GM04503 (cell line): Measurements from ENCODE around the gene DCTD.

Source experiments
- DNase-seq: peaks from one replicate; pipeline ENCODE4 v3.0.0-alpha.2; 2012; ENCODE audit warnings: low read depth

The DCTD gene

DNA sequence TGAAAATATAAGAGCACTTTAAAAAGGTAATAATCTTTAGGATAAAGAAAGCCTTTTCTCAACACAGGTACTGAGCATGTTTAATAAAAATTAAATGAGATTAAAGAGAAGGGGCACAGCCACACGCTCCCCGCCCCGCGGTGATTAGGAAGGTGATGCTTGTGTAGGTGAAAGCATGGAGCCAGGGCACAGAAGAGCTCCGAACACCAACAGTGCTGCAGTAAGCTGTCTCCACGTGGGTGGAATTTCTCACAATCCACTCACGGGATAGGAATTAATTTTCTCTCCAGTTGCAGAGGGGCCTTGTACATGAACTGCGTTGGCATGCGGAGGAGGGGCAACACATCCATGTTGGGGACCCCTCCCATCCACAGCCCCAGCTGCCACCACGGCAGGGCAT lies 27.0 kb downstream of the DCTD start:
- no peak for DNase-seq

DNA sequence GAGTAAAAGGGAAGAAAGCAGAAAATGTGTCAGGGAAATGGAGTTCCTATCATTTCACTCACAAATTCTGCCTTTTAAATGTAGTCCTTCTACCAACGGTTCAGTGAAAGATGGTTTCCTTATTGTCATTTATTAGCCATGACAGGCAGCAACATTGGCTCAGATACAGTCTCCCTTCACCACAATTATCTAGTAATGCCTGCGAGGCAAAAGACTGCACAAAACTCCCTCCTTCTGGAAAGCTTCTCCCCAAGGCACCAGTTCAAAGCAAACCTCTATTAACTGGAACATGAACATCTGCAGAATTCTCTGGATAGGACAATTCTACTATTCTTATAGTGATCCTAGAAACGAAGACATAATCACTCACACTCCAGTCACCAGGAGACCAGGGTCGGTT lies 28.3 kb downstream of the DCTD start:
- no peak for DNase-seq

DNA sequence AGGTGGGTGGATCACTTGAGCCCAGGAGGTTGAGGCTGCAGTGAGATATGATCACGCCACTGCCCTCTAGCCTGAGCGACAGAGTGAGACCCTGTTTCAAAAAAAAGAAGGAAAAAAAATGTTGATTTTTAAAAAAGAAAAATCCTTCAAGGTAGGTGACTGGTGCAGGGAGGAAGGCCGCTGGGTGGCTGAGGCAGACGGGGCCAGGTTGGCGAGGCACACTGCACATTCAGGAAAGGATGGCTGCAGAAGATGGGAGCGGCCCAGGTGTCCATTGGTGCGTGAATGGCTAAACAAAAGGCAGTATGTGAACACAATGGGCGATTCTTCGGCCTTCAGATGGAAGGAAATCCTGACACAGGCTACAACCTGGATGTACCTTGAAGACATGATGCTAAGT lies 30.4 kb downstream of the DCTD start:
- DNase-seq, result no peak

DNA sequence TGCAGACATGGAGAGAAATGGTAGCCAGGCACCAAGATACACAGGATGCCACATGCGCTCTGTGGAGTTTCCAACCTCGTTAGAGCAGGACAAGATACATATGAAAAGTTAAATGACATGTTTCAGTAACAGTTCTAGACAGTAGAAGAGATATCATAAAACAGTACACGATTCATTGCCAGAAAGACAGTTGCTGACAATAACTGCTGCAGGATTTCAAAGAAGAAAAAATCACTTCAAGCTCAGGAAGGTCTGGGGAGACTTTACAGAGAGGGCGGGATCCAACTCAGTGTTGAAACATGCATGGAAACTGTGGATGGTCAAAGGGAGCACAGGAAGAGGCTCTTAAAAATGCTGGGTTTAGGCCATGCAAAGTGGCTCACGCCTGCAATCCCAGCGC lies 31.0 kb downstream of the DCTD start:
- no peak for DNase-seq

DNA sequence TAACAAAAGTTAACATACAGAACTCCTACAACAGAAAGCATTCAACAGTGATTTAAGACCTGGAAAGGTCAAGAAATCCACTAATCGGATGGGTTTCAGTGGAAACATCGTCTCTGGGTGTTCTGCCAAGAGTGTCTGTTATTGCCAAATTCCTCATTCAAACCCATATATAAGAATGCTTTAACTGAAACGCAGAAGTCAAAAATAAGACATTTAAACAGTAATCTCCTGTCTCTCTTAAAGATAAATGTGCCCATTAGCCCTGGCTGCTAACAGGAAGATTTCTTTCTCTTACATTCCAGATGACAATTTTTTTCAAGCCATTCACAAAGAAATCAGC lies 31.5 kb downstream of the DCTD start:
- peak; percentile 1 for DNase-seq

DNA sequence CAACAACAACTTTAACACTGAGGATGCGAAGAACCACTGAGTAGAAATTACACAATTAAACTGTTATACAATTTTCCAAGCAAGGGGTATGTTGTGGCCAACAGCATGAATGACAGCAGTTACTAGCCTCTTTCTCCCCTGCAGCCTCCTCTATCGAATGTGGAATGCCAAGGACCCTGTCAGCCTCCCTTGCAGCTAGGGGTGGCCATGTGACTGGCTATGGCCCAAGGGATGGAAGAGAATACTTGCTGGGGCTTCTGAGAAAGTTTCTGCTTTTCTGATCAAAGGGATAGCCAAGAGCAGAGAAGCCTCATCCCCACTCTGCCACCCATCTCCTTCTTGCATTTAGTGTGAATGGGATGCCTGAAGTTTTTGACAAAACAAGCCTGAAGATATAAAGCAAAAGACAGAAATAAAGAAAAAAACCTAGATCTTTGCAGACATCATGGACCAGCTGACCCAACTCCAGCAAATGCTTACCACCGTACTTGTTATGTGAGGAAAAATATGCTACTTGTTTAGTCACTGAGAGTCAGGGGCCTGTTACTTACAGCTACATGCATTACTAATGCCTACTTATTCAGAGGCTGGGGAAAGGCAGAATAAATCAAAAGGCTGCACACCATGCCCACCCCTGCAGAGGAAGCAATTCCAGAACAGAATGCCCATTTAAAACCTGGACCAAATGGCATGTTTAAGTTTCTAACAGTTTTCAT lies 32.0 kb downstream of the DCTD start:
- no peak for DNase-seq

DNA sequence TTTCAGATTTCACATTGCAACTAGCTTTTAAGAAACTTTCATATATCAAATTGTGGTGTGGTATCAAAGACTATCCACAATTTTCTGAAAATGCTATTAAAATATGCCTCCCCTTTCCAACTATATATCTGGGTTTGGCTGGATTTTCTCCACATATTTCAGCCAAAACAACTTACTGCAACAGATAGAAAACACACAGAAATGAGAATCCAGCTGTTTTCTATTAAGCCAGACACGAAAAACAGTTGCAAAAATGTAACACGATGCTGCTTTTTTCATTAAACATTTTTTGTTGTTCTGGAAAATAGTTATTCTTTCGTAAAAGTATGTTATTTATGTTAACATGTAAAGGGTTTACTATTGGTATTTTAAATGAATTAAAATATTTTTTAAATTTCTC lies 33.1 kb downstream of the DCTD start:
- DNase-seq, result no peak

DNA sequence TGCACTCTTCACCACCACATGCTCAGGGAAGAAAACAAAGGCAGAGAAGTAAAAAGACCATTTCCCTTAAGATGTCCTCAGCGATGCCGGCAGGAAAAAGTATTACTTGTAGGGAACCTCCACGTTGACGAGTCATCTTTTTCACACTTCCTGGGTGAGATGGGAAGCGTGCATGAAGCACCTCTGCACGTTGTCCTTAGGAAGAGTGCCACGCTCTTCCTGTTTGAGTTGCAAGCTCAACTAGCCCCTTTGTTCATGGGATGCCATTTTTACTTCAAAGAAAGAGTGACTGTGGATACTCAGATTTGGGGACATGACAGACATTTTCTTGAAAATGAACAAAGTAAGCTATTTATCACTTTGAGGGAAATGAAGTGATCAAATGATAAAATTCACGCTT lies 33.8 kb downstream of the DCTD start:
- DNase-seq, result no peak

DNA sequence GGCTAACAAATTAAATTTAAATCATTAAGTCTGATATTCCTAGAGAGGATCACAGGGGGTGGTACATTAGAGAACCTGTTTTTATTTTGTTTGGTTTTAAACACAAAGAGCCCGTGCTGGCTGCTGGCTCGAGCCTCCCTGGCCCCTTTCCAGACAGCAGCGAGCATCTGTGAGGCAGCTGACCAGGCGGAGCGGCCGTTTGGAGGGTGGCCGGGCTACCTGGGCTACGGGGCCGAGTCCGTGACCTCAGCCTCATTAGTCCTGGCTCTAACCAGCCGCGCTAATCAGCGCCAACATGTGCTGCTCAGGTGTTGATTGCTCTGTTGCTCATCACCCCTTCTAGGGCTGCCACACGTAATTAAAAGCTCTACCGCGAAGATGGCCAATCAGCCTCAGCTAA lies 35.3 kb downstream of the DCTD start:
- no peak for DNase-seq

DNA sequence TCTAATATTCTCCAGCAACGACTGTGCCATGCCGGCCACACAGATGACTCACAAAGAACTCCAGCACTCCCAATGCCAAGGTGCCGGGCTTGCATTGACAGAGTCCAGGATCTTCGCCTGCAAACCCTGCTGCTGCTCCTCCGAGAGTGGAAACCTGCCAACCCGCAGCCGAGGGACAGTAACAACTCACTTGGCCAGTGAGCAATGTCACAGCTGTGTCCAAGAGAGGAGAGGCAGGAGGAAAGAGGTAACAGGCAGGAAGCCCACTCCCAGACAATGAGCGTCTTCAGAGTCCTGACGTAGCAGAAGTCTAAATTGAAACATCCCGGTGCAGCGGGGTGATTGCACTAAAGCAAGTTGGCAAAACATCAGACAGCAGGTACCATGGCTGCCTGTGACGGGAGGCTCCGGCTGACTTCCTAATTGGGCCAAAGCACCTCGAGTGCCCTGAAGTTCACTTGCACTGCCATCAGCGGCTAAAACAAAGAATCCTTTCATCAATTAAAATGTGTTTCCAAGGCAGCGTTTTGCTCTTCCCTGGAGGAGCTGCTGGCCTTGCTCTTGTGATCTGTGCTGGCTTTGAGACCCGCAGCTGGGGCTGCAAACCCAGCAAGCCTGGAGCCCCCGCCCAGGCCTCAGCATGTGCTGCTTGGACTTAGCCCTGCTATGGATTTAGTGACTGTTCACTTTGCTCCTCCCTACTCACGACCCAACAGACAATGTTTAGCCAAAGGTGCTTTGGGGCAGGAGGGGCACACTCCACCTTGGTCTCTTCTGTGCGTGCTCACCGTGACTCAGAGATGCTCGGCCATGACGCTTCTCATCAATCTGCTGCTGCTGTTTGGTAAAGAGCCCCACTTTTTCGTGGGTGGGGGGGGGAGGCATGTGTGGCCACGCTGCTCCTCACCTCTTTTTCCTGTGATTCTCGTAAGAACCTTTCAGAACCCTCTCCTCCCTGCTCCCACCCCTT lies 36.5 kb downstream of the DCTD start:
- DNase-seq, result no peak

DNA sequence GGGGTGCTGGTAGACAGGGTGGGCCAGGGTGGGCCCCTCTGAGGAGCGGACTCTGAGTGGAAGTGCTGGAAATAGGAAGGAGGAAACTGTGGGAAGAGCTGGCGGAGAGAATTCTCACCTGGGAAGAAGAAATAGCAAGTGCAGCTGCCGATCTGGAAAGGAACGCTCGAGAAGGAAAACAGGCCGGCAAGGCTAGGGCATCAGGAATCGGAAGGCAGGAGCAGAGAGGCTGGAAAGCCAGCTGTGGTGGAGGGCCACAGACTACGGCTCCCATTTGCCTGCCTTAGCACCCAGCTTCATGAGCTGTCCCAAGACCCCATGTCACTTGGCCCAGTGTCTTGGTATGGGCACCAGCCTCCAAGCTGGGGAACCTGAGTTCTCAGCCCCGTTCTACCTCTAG lies 37.3 kb downstream of the DCTD start:
- DNase-seq, result no peak

DNA sequence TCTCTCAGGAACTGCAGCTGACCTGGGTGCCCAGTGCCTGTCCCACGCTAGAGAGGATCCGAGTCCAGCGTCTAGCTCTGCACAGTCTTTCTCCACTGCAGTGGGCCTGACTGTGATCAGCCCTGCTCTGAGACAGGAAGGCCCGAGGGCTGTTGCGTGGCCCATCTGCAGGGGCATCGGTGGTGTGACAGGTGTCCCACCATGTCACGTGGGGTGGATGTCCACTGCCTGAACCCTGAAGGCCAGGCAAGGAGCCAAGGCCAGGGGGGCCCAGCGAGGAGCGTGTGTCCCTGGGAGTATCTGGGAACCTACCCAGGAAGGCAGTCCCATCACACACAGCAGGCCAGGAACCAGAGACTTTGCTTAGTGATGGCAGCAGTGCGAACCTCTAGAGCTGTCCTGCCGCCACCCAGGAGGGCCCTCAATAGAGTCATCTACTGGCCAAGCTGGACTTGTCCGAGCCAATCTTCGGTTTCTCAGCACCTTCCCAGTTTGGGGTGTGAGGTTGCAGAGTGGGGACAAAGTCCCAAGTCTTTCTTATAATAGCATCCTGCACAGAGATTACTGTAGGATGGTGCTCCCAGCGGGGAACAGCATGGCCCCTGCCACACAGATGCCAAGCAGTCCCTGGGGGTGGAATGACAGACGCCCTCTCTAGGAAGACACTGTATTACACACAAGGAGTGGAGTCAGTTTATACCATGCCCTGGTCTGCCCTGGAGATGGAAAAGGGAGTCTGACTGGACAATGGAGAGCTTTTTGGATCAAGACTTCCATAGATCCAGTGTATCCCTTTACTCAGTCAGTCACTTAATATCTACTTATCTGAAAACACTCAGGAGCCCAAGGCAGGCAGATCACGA lies 38.3 kb downstream of the DCTD start:
- DNase-seq, result no peak

DNA sequence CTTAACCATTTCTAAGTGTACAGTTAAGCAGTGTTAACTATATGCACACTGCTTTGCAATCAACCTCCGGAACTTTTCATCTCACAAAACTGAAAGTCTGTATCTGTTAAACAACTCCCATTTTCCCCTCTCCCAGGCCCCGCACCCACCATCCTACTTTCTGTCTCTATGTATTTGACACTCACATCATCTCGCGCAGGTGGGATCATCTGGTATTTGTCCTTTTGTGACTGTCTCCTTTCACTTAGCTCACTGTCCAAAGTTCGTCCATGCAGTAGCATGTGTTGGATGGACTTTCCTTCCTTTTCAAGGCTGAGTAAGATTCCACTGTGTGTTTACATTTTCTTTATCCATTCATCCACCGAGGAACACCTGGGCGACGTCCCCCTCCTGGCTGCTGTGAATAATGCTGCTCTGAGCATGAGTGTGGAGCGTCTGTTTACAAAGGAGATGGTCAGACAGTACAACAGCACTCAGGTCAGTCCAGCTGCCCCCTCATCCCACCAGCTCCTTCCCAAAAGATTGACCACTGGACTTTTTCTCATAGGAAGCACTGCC lies 39.8 kb downstream of the DCTD start:
- DNase-seq, result no peak

DNA sequence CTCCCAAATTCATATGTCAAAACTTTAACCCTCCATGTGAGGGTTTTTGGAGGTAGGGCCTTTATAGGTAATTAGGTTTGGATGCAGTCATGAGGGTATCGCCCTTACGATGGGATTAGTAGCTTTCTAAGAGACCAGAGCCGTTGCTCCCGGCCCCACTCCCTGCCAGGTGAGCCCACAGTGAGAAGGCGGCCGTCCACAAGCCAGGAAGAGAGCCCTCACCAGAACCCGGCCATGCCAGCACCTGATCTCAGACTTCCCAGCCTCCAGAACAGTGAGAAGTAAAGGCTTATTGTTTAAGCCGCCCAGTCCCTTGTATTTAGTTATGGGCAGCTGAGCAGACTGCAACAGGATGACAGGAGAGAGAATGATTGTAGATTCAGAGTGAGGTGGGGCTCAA lies 40.8 kb downstream of the DCTD start:
- DNase-seq, result no peak

DNA sequence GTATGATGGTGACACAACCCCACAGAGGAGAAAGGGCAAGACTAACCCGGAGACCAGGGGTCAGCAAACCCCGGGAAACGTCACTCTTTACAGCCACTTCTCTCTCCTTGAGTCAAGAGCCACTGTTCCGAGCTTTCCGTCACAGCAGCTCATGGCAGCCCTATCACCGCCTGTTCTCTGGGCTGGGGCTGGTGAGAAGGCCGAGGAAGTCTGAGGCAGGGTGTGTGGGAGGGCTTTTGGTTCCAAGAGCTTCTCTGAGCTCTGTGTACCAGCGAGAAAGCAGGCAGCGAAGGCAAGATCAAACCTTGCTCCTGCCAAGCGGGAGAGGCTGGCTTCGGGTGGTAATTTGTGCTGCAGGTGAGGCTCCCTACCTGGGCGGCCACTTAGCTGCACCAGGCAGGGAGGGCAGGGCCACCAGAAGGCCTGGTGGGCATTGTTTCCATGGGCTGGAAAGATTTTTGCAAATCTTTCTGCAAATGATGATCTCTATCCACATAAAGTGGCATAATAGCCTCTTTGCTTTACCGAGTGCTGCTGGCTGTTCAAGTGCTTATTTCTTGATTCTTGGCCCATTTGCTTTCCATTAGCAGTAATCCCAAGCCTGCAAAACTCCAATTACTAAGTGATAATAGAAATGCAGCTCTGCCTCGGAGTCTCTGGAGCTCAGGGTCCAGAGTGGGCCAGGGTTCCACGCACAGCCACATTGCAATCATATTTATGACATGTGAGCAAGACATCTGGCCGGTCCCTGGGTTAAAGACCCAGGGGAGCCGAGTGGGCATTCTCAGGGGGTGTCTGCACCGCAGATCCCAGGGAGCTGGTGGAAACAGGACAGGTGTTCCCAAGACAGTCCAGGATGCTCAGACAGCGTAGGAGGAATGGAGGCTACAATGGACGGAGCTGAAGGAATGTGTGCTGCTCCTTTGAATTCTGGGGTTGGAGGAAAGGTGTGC lies 41.5 kb downstream of the DCTD start:
- DNase-seq, result no peak

DNA sequence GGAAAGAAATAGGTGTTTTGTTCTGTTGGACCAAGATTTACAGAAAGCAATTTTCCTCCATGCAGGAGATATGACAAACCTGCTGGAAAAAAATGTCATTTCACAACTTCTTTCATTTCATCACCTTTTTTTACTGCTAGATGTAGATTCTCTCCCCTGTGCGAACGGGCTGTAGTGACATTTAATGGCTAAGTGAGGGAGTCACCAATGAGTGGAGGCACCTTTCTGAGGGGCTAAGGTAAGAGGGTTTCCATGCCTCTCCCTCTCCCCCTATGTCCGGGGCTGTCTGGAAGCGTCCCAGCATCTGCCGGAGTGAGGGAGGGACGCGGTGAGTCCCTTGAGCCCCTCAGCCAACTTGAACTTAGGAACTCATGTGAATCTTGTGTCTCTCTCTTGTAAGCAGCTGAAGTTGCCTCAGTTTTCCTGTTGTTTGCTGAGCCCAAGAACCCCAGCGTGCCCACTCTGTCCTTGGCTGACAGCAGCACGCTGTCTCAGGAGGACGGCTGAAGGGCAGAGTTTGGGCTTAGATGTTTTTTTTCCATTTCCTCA lies 42.3 kb downstream of the DCTD start:
- DNase-seq, result no peak

DNA sequence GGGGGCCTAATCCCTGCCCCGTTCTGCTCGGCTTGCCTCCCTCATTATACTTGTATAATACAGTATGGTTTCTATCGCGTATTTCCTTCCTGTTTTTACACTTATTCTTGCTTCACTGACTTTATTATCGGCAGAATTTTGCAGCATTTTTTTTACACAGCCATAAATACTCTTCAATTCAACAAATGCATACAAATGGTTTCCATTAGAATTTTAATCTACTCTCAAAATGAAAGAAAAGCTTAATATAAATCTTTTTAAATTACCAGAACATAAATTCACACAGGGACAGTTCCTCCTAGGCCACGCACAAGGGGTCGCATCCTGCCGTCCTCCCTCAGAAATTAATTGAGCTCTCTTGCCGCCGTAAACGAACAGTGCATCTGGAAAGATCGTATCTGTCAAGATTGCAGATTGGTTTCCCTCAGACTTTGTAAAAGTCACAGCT lies 42.9 kb downstream of the DCTD start:
- no peak for DNase-seq

DNA sequence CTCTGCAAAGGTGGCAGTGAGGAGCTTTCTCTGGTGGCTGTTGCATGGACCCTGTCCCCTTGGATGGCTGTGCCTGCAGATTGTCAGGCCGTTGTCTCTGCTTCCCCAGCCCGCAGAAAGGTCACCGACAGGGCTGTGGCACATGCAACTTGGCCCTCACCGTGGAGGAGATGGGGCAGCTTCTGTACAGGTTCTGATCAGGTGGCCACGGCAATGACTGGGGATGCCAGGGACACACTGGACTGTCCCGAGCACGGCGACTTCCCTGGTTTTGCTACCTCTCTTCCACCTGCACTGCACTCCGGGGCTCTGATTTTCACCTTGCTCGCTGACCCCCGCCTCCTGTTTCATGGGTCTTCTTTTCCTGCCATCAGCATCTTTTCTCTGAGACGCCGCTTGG lies 43.5 kb downstream of the DCTD start:
- DNase-seq, result no peak

DNA sequence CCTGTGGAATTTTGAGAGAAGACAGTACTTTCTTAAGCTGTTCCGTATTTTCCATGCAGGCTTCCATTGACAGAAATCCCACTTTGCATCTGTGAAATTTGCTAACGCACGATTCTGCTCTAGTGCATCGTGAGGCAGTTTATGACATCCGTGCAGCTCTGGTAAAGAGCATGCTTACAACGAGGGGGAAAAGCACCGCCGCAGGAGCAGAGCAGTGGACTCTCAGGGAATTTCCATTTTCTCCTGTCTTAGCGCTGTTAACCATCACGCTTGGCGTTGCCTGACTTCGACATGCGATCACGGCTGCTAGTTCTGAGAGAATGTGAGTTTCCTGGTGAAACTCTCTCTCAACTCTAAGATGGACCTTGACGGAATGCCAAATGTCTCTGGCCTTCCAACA lies 43.9 kb downstream of the DCTD start:
- no peak for DNase-seq

DNA sequence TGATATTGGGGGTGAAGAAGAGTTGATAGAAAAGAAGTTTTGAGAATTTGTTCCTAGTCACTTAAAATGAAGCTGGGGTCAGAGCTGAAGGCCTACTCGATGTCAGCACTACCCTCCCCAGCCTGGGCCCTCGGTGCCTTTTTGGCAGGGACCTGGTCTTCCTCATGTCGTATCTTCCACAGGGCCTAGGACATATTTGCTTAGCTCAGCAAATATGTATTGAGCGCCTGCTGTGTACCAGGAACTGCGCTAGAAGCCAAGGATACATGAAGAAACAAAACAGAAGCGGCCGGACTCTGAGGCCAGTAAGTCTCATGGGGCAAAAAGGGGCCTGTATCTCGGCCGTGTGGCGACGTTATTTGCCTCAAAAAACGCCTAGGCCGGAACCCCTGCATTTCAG lies 44.3 kb downstream of the DCTD start:
- DNase-seq, result no peak

DNA sequence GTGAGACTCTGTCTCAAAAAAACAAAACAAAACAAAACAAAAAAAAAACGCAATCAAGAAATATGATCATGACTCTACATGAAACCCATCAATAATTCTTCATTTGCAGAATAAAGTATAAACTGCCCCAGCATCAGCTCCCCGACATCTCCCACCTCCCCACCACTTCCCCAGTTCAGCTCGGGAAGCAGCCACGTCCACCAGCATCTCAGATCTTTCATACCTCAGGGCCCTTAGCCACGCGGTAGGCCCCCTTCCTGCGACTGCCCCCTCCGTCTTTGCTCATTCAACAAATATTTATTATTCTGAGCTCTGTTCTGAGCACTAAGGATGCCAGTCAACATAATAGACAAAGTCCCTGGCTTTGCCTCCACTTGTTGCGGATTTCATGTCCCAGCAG lies 45.6 kb downstream of the DCTD start:
- DNase-seq, result no peak
